HG03280 (cell line): ENCODE data around the gene FAM120B.

Source experiments
- ATAC-seq: cut with Tn5 transposase; IDR thresholded peaks from one replicate; pipeline ENCODE4 v1.9.1; 2021; ENCODE audit warnings: mild to moderate bottlenecking, moderate library complexity; ENCODE audit not compliant: unreplicated experiment

Gene FAM120B

GRCh38 chr6:170286246-170286933 is 20.2 kb upstream of the FAM120B start:
- no peak for ATAC-seq

- ATAC-seq: no peak
Measured at GRCh38 chr6:170286934-170287265, 19.7 kb upstream of the FAM120B start.

- ATAC-seq: no peak
Measured at GRCh38 chr6:170287371-170287876, 19.1 kb upstream of the FAM120B start.

GRCh38 chr6:170288091-170288631 is 18.4 kb upstream of the FAM120B start:
- ATAC-seq: no peak

DNA sequence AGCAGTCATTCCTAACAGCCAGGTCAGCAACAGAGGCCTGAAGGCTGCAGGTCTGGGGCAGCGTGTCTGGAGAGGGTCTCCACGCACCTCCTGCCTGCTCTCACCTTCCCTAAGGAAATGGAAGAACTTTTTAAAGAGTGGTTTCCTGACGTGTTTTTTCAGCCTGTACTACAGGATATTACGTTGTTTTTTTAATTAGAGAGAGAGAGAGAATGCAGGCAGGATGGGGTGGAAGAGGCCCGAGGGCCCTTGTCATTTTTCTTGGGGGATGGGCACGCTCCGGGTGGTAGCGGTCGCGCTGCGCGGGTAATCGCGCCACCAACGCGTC is 17.7 kb upstream of the FAM120B start:
- ATAC-seq: no peak

- ATAC-seq: no peak
Measured at GRCh38 chr6:170289180-170289931, 17.2 kb upstream of the FAM120B start.

DNA sequence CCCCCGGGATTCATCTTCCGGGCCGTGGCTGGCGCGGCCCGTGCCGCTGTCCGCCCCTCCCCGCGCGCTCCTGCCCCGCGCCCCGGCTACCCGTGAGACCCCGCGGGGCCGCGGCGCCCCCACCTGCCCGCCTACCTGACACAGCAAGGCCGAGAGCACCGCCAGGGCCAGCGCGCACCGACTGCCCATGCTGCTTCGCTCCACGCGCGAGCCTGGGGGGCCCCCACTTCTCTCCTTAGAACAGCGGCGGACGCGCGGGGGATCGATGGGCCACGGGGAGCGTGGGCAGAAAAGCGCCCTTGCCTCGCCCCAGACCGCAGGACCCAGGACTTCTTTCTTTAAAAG is 16.6 kb upstream of the FAM120B start:
- no peak for ATAC-seq

GRCh38 chr6:170290296-170291128 is 16.0 kb upstream of the FAM120B start, which contains the start of gene DLL1:
Gene DLL1, minus strand, starts transcription at chr6:170291078. Its CDS starts 939 bp downstream, at chr6:170290139.
- no peak for ATAC-seq

- ATAC-seq: peak; percentile 30
Measured at GRCh38 chr6:170291271-170292110, 15.1 kb upstream of the FAM120B start.

- ATAC-seq: no peak
Measured at GRCh38 chr6:170292111-170292406, 14.5 kb upstream of the FAM120B start.

DNA sequence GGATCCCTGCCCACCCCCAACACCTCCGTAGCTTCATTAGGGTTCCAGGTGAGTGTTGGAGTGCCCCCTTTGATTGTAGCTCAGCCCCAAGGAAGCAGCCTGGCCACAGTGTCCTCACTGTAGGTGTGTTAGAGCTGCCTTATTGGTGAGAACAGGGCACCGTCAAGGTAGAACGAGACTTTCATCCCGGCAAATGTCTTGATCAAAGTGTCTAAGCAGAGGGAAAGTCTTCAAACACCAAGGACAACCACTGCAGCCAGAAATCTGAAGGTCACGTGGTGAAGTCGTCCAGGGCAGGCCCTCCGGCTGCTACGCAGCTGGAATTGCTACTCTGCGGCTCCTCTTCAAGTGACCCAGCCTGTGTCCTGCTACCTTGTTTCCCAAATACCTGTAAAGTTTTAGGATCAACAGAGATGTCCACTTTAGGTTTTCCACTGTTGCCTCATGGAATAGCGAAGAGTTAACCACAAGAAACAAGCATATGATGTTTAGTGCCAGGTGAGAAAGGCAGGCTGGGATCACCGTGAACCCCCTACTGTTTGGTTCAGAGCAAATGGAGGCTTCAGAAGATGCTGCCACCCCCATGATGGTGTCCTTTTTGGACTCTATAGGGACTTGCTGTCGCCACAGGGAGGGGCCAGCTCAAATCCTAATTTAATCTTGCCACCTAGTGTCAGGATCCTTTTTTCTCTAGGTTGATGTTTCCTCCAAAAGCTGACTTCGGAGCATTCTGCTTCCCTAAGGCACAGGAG is 14.0 kb upstream of the FAM120B start:
- no peak for ATAC-seq

GRCh38 chr6:170293341-170294231 is 13.0 kb upstream of the FAM120B start:
- ATAC-seq: no peak

DNA sequence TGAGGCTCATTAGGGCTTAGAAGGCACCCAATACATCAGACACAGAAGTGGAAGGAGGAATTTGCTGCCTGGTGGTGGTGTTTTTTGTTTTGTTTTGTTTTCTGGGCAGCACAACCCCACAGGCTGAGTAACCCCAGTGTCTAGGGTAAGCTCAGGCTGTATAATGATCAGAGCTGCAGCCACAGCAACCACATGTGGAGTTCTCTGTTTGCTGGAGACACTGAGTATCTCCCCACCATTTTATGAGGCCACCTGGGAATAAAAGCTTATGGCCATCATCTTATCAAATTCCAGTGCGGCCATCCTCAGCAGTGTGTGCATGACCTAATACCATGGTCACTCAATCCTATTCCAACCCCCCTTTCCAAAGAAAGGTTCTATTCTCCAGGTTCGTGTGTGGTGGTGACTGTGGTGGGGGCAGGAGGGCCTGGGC is 12.2 kb upstream of the FAM120B start:
- ATAC-seq: no peak

GRCh38 chr6:170294813-170295509 is 11.6 kb upstream of the FAM120B start:
- ATAC-seq: no peak

DNA sequence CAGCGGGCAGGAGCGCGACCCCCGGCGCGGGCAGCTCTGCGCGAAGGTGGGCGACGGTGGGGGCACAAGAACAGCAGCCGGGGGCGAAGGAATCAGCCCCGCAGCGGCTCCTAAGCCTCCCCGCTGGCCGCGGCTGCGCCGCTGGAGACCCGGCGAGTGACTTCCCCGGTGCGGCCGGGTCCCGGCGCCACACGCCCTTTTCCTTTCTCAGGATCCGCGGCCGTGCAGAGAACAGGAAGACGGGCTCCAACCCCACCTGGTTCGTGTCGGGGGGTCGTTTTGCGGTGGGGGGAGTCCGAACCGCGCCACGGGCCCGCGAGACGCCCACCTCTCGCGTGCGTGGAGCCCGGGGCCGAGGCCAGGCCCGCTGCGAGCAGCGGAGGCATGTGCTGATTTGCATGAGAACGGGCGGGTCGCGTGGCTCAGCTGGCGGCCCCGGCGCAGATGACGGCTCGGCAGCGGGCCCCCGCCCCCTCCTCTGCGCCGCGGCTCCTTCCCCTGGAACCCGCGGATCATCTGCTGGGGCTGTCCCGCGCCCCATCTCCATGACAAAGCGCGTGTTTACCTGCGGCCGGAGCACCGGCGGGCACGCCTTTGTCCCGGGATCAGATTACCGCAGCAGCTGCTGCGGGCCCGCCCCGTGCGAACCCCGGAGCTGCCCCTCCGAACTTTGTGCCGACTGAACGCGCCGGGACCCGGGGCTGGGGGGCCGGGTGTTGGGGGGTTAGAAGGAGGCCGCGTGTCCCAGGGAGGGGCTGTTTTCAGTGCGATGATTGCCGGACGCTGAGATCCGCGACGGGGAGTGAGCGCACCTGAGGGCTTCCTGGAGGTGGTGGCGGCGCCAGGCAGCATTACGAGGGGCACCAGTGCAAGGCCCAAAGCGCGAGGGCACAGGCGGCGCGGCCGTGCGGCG is 10.8 kb upstream of the FAM120B start:
- ATAC-seq: peak; percentile 57

GRCh38 chr6:170296423-170296745 is 10.2 kb upstream of the FAM120B start:
- no peak for ATAC-seq
